ENCODE results near the gene FARSA.
A peak's percentile ranks its signal among the peaks of the same experiment; 100 is the strongest.

DNA sequence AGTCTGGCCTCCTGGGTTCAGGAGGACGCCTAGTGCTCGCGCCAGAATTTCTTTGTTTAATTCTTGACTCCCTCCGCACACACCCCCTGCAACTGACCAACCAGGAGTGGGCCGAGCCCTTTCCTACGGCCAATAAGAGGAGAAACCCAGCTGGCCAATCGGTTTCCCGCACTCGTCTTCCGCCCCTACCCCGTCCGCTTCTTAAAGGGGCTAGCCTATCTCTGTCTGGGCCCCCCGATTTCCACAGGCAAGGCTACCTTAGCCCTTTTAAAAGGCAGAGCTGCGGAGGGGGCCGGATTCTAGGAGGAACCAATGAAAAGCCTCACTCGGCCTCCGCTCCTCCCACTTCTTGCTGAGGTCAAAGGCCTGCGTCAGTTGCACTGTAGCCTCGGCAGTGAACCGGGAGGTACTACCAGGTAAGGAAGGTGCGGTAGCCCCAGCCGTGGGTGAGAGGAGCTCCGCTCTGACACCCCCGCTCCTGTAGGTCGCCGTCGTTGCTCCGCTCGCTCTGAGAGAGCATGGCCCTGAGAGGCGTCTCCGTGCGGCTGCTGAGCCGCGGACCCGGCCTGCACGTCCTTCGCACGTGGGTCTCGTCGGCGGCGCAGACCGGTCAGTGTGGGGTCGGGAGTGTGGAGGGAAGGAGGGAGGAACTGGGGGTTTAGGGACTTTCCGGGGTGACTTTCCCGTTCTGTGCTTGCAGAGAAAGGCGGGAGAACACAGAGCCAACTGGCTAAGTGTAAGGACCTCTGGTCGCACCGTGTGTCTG is 42.5 kb downstream of the FARSA start, which contains the start of gene GCDH:
- TF ChIP-seq, protein P1, sequence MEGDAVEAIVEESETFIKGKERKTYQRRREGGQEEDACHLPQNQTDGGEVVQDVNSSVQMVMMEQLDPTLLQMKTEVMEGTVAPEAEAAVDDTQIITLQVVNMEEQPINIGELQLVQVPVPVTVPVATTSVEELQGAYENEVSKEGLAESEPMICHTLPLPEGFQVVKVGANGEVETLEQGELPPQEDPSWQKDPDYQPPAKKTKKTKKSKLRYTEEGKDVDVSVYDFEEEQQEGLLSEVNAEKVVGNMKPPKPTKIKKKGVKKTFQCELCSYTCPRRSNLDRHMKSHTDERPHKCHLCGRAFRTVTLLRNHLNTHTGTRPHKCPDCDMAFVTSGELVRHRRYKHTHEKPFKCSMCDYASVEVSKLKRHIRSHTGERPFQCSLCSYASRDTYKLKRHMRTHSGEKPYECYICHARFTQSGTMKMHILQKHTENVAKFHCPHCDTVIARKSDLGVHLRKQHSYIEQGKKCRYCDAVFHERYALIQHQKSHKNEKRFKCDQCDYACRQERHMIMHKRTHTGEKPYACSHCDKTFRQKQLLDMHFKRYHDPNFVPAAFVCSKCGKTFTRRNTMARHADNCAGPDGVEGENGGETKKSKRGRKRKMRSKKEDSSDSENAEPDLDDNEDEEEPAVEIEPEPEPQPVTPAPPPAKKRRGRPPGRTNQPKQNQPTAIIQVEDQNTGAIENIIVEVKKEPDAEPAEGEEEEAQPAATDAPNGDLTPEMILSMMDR (IDR thresholded peaks at IDR 0.05; ENCODE audit: control extremely low read depth in 1 of 3, insufficient read depth in 1 of 3, low read depth in 1 of 3, low read length in 3 of 3): no peak
- no peak for TF ChIP-seq NRF1 (IDR thresholded peaks at IDR 0.05; ENCODE audit: low read depth, low read length)
- TF ChIP-seq CBX8 (IDR thresholded peaks at IDR 0.05; ENCODE audit: borderline replicate concordance, low read depth, low read length): no peak
- TF ChIP-seq EZH2 (IDR thresholded peaks at IDR 0.05; ENCODE audit: low read depth, low read length, severe bottlenecking): no peak
- TF ChIP-seq POLR2AphosphoS5 (IDR thresholded peaks at IDR 0.05; ENCODE audit: low read depth, low read length): peak; percentile 87
- peak in 1 of 2 experiments; percentile 77; a peak in 2 of 3 replicates for TF ChIP-seq POLR2A (IDR thresholded peaks at IDR 0.05; ENCODE audit: control extremely low read depth in 1 of 2, low read depth in 2 of 2, low read length in 2 of 2)
- TF ChIP-seq SP2 (IDR thresholded peaks at IDR 0.05; ENCODE audit: low read length): no peak; the same call in 1 of the 2 replicates
